T-helper 17 cell (primary cell): ENCODE results near the gene METTL6. TPM values are rescaled to one million over a fixed set of nuclear protein-coding genes. Genes with fewer than 3 reads are reported as not detected.
"Not testable (repeated sequence)": the region's sequence is repeated elsewhere in the genome, so short reads cannot be mapped to it uniquely, and the experiment has no call there.

Source experiments
- ATAC-seq: fragments of 150-1000 bp; cut with Tn5 transposase; 2 replicates; pipeline ENCODE4 v1.10.0; 2021; ENCODE audit warnings: mild to moderate bottlenecking, moderate library complexity
- DNase-seq, 3 donors: peaks; one replicate each; pipeline versions ENCODE4 v3.0.0 to v3.0.0-alpha.2; 2020 to 2021
- H3K9me3 ChIP-seq: one replicate; pipeline ENCODE4 v1.7.0; 2013; ENCODE audit warnings: low read length, mild to moderate bottlenecking; ENCODE audit not compliant: control insufficient read depth, poor library complexity, severe bottlenecking
- H3K27ac Mint-ChIP-seq: one replicate; pipeline ENCODE4 v1.8.0; 2022; ENCODE audit warnings: mild to moderate bottlenecking, moderate library complexity, mixed read lengths
- H3K27me3 Mint-ChIP-seq: one replicate; pipeline ENCODE4 v1.8.0; 2022; ENCODE audit warnings: mixed read lengths
- H3K36me3 Mint-ChIP-seq: one replicate; pipeline ENCODE4 v1.8.0; 2022; ENCODE audit warnings: low read depth, mixed read lengths
- H3K4me1 Mint-ChIP-seq: one replicate; pipeline ENCODE4 v1.8.0; 2022; ENCODE audit warnings: mild to moderate bottlenecking, mixed read lengths
- H3K4me3 Mint-ChIP-seq: one replicate; pipeline ENCODE4 v1.8.0; 2022; ENCODE audit warnings: mild to moderate bottlenecking, moderate library complexity, mixed read lengths
- total RNA-seq, 4 donors: library from RNA in 2 of 4; stranded (reverse) in 2 of 4; gene quantifications; one replicate each; pipeline ENCODE4 v1.2.3 and lab custom pipeline; 2022 to 2026

METTL6 gene
- total RNA-seq, 2 donors from 2014 or later: 6.5 to 8.6 TPM

DNA sequence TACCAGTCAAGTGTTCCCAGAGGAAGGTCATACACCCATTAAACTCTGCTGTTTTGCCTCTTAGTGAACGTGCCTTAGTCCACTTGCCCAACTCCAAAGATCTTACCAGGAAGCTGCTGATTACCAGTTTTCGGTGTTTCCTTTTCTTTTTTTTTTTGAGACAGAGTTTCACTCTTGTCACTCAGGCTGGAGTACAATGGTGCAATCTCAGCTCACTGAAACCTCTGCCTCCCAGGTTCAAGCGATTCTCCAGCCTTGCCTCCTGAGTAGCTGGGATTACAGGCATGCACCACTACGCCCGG lies 40.7 kb downstream of the METTL6 start:
- H3K4me3 Mint-ChIP-seq, H3K9me3 ChIP-seq, H3K27ac Mint-ChIP-seq, H3K27me3 Mint-ChIP-seq, DNase-seq, H3K36me3 Mint-ChIP-seq, ATAC-seq: not testable (repeated sequence)
- H3K4me1 Mint-ChIP-seq: peaks cover 15% of the 10 kb centered on the region

DNA sequence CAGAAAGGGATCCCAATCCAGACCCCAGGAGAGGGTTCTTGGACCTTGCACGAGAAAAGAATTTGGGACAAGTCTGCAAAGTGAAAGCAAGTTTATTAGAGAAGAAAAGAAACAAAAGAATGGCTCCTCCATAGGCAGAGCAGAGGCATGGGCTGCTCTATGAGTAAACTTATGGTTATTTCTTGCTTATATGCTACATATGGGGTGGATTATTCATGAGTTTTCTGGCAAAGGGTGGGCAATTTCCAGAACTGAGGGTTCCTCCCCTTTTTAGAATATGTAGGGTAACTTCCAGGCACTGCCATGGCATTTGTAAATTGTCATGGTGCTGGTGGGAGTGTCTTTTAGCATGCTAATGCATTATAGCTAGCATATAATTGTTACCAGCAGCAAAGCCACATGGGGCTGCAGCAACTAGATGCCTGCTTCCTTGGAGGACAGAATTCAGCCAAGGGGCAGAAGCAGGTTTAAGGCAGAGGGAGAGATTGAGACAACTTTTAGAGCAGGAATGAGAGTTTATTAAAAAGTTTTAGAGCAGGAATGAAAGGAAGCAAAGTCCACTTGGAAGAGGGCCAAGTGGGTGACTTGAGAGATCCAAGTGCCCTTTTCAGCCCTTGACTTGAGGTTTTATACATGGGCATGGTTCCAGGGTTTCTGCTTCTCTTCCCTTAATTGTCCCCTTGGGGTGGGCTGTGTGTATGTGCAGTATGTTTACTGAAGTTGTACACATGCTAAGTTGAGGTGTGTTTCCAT lies 41.3 kb downstream of the METTL6 start:
- H3K9me3 ChIP-seq: no peaks in the 10 kb centered on the region
- Mint-ChIP-seq H3K36me3 (peaks cover 2% of the 10 kb centered on the region), H3K27ac (no peak overlapping the region), H3K4me1 (peaks cover 15% of the 10 kb centered on the region), H3K4me3 (no peak overlapping the region), H3K27me3 (no peaks in the 10 kb centered on the region)
- DNase-seq (no peak), ATAC-seq (no peak)

DNA sequence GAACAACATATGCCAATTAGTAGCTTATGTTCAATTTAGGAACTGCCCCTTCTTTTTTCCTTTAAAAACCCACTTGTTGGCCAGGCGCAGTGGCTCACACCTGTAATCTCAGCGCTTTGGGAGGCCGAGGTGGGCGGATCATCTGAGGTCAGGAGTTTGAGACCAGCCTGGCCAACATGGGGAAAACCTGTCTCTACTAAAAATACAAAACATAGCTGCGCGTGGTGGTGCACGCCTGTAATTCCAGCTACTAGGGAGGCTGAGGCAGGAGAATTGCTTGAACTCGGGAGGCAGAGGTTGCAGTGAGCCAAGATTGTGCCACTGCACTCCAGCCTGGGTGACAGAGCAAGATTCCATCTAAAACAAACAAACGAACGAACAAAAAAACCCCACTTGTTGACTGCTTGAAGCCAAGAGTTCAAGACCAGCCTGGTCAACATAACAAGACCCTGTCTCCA lies 42.1 kb downstream of the METTL6 start:
- not testable (repeated sequence) for H3K4me3 Mint-ChIP-seq, H3K9me3 ChIP-seq

DNA sequence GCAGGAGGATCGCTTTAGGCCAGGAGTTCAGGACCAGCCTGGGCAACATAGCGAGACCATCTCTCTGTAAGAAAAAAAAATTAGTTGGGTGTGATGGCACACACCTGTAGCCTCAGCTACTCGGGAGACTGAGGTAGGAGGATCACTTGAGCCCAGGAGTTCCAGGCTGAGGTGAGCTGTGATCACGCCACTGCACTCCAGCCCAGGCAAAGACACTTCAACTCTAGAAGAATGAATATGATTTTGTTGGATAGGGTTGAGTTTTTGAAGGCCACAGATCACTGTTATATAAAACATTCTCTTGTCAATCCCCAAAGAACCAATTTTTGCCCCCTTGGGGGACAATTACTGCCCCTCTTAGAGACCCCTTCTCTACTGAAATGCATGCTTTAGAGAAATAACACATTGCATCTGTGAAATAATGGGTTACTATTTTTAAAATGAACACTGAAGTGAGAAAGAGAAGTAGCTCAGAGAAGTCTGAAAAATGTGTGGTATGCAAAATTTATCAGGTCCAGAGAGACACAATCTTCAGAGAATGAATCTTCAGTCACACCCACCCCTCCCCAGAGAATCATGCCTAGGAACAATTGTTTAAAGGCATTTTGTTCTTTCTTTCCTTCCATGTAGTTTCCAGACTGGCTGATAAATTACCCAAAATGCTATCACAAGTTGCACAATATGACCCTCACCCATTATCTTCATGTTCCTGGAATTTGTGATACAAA lies 42.7 kb downstream of the METTL6 start:
- DNase-seq (no peak), ATAC-seq (no peak)
- no peak overlapping the region for H3K4me3 Mint-ChIP-seq
- no peaks in the 10 kb centered on the region for H3K27me3 Mint-ChIP-seq
- H3K27ac Mint-ChIP-seq: peak overlapping the region; percentile 49
- no peaks in the 10 kb centered on the region for H3K9me3 ChIP-seq
- H3K36me3 Mint-ChIP-seq: peaks cover 2% of the 10 kb centered on the region
- H3K4me1 Mint-ChIP-seq: peaks cover 11% of the 10 kb centered on the region

More for the DNA sequence above, 42.1 kb downstream of the METTL6 start:
- H3K36me3 Mint-ChIP-seq, ATAC-seq, H3K27me3 Mint-ChIP-seq, DNase-seq: not testable (repeated sequence)
- peak overlapping the region; percentile 49 for H3K27ac Mint-ChIP-seq
- H3K4me1 Mint-ChIP-seq: peaks cover 11% of the 10 kb centered on the region

DNA sequence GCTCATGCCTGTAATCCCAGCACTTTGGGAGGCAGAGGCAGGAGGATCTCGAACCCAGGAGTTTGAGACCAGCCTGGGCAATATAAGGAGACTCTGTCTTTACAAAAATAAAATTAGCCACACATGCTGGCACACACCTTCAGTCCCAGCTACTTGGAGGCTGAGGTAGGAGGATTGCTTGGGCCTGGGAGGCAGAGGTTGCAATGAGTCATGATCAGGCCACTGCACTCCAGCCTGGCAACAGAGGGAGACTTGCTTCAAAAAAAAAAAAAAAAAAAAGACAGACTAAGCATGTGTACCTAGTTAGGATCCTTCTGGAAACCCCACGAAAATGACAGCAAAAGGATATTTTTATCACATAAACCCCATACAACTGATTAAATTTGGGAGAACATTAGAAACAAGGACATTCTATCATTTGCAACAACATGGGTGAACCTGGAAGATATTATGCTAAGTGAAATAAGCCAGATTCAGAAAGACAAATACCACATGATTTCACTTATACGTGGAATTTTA lies 44.9 kb downstream of the METTL6 start:
- peaks cover 17% of the 10 kb centered on the region for H3K4me1 Mint-ChIP-seq
- no peak overlapping the region for H3K4me3 Mint-ChIP-seq
- DNase-seq (no peak), ATAC-seq (no peak)
- no peaks in the 10 kb centered on the region for H3K27me3 Mint-ChIP-seq
- H3K27ac Mint-ChIP-seq: no peak overlapping the region
- H3K9me3 ChIP-seq: no peaks in the 10 kb centered on the region
- peaks cover 2% of the 10 kb centered on the region for H3K36me3 Mint-ChIP-seq

DNA sequence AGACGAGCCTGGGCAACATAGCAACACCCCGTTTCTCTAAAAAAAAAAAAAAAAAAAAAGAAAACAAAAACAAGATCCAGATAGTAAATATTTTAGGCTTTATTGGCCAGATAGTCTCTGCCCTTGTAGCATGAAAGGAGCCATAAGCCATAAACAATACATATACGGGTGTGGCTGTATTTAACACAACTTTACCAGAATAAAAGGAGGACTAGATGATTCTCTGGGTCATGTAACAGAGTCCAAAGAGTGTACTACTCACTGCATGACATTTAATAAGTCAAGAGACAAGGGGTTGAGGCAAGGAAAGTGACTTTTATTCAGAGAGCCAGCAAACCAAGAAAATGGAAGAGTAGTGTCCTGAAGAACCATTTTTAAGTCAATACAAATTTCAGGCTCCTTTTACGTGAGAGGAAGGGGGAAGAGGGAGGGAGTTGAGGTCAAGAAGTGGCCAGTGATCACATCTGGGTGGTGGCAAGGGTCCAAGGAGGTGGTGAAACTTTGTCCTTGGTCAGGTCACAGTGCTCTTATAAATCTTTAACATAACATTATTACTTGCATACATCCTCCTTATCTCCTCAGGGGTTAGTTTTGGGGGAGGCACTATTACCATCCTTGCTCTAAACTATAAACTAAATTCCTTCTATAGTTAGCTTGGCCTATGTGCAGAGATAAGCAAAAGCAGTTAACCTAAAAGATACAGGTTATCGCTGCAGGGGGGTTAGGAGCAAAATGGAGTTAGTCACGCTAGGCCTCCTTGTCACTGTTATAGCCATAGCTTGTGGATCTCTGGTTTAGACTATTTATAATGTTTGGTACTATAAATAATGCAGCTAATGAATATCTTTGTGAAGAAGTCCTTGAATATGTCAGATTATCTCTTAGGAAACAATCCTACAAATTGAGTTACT lies 46.1 kb downstream of the METTL6 start:
- no peak for DNase-seq
- ATAC-seq: no peak
- Mint-ChIP-seq H3K4me1 (peaks cover 16% of the 10 kb centered on the region), H3K27ac (peak overlapping the region; percentile 32), H3K27me3 (no peaks in the 10 kb centered on the region), H3K36me3 (peaks cover 2% of the 10 kb centered on the region), H3K4me3 (no peak overlapping the region)
- no peaks in the 10 kb centered on the region for H3K9me3 ChIP-seq

DNA sequence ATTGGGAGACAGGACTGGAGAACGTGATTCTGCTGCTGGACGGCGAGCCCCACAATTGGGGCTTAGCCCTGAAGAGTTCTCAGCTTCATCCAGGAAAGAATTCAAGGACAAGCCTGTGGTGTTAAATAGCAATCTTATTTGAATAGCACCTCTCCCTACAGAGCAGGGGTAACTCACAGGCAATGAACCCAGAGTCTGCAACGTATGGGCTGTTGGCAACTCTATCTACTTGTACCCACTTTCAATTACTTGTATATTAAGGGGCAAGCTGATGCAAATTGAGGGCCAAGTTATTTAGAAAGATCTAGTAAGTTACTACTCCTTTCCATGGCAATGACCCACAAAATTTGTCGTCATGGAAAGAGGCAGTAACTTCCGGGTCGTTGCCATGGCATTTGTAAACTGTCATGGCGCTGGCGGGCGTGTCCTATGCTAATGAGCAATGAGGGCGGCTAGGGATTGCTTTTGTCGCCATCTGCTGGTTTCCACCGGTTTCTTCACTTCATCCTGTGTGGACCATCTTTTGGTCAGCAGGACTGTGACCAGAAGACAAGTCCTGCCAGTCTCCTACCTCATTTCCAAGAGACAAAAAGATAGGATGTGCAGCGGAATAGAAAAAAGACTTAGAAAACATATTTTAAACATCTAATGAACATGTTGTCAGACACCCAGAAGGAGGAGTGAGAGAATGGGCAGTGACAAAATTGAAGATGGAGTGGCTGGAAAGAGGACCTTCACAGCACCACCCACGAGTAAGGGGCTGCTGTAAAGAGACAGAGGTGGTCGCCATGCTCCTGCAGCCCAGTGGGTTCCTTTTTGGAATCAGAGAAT lies 49.2 kb downstream of the METTL6 start:
- Mint-ChIP-seq H3K36me3 (no peaks in the 10 kb centered on the region), H3K27me3 (no peaks in the 10 kb centered on the region), H3K4me1 (peaks cover 14% of the 10 kb centered on the region), H3K27ac (peak overlapping the region; percentile 94), H3K4me3 (no peak overlapping the region)
- DNase-seq: peak; percentile 78 to 87 (median 86)
- ATAC-seq: peak; percentile 97
- H3K9me3 ChIP-seq: no peaks in the 10 kb centered on the region

DNA sequence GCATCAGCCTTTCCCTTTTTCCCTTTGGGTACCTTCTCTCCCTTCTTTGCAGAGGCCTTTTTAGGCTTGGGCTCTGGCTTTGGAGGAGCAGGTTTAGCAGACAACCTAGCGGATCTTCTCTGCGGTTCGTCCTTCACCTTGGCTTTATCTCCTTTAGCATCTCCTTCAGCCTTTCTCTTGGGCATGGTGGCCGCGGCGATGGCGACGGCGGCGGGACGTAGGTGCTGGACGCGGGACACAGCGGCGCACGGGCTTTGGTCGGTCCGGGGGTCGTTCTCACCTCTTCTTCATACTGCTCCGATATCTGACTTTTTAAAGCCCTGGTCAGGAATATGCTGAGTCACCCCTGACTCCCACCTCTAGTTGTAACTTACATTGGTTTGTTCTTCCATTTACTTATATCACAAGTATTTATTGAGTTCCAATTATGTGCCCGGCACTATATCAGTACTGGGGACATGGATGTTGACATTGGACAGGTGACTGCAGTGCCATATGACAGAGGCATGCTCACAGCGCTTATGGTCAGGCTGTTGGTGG lies 51.8 kb downstream of the METTL6 start:
- DNase-seq: no peak
- Mint-ChIP-seq H3K36me3 (no peaks in the 10 kb centered on the region), H3K27ac (peak overlapping the region; percentile 94), H3K27me3 (no peaks in the 10 kb centered on the region), H3K4me1 (peaks cover 11% of the 10 kb centered on the region), H3K4me3 (peak overlapping the region; percentile 13)
- ATAC-seq: no peak
- H3K9me3 ChIP-seq: no peaks in the 10 kb centered on the region

DNA sequence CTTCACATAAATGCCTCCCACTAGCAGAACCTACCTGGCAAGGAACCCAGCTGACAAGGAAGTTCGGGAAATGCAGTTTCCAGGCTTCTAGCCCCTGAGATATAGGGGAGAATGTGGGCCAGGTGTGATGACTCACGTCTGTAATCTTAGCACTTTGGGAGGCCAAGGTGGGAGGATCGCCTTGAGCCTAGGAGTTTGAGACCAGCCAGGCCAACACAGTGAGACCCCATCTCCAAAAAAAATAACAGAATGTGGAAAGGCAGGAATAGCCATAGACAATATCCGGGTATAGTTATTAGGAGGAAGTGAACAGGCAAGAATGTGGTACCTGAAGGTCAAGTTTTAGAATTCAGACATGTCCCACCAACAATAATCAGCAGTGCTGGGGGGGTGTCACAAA lies 54.4 kb downstream of the METTL6 start:
- H3K27me3 Mint-ChIP-seq: no peaks in the 10 kb centered on the region
- DNase-seq (no peak), ATAC-seq (no peak)
- H3K9me3 ChIP-seq: no peaks in the 10 kb centered on the region
- H3K4me3 Mint-ChIP-seq: no peak overlapping the region
- H3K4me1 Mint-ChIP-seq: peaks cover 14% of the 10 kb centered on the region
- no peaks in the 10 kb centered on the region for H3K36me3 Mint-ChIP-seq
- no peak overlapping the region for H3K27ac Mint-ChIP-seq

DNA sequence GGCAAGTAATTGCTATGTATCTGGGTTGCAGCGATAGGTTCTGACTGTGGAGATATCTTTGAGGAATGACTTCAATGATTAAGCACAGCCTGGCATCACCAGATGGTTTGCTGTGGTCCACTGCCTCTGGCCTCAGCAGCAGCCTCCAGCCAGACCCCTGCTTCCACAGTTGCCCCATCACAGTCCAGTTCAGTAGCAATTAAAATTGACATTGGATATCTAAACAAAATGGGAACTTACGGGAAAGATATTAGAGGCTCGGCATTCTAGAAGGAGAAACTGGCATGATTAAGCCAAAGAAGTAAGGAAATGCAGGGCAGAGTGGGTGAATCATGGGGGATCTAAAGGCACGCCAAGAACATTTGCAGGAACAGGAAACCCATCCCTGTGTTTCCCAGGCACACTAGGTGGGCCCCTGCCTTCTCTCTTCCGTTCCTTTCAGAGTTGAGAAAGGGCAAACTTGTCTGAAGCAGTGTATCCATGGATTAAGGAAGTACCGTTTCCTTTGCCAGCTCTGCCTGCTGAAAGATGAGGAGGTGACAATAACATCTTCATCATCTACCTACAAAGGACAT lies 58.7 kb downstream of the METTL6 start:
- no peaks in the 10 kb centered on the region for H3K9me3 ChIP-seq
- no peak for DNase-seq
- no peak overlapping the region for H3K4me3 Mint-ChIP-seq
- no peak for ATAC-seq
- H3K27me3 Mint-ChIP-seq: no peaks in the 10 kb centered on the region
- H3K27ac Mint-ChIP-seq: no peak overlapping the region
- peaks cover 22% of the 10 kb centered on the region for H3K4me1 Mint-ChIP-seq
- no peaks in the 10 kb centered on the region for H3K36me3 Mint-ChIP-seq

DNA sequence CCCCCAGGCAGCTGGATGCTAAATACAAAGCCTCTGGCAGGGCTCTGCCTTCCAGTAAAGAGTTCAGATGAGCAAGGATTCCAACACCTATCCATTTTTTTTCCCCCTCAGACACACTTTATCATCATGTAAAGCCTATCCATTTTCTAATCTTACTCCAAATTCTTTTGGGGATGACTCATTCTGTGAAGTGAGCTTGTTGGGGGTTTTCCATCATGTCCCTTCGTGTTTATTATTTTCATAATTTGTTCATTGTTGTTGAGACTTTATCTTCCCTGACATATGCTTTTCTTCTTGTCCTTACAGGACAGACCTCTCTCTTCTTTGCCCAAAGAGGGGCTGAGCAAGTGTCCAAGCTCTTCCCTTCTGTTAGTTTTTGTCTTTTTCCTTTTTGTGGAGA lies 60.3 kb downstream of the METTL6 start:
- ATAC-seq (no peak), DNase-seq (no peak)
- H3K27ac Mint-ChIP-seq: peak overlapping the region; percentile 92
- H3K36me3 Mint-ChIP-seq: no peaks in the 10 kb centered on the region
- peaks cover 31% of the 10 kb centered on the region for H3K4me1 Mint-ChIP-seq
- H3K27me3 Mint-ChIP-seq: no peaks in the 10 kb centered on the region
- H3K4me3 Mint-ChIP-seq: no peak overlapping the region
- H3K9me3 ChIP-seq: no peaks in the 10 kb centered on the region

DNA sequence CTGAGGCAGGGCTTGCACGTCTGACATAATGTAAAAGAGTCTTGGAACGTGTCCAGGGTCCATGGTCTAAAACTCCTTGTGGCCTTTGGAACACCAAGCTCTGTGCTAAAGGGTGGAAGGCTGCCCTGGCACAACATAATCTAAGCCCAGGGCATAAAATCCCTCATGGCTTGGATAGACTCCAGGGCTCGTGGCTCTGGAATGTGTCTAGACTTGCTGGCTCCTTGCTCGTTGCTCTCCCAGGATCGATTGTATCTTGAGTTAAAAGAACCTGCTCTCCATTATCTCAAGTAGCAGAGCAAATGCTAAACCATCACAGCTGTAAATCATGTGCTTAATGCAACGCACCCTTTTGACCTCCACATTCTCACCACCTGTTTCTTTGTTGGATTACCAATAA lies 63.3 kb downstream of the METTL6 start:
- H3K4me3 Mint-ChIP-seq, ATAC-seq, DNase-seq, H3K36me3 Mint-ChIP-seq, H3K27me3 Mint-ChIP-seq, H3K27ac Mint-ChIP-seq, H3K9me3 ChIP-seq: not testable (repeated sequence)
- peaks cover 47% of the 10 kb centered on the region for H3K4me1 Mint-ChIP-seq
